HG03457 (cell line): Measurements from ENCODE around the gene VCY.
"Not testable (repeated sequence)": the region's sequence is repeated elsewhere in the genome, so short reads cannot be mapped to it uniquely, and the experiment has no call there.

Experiments used
- ATAC-seq: cut with Tn5 transposase; IDR thresholded peaks from one replicate; pipeline ENCODE4 v1.9.1; 2021; ENCODE audit warnings: moderate number of reproducible peaks; ENCODE audit not compliant: unreplicated experiment

Gene VCY

DNA sequence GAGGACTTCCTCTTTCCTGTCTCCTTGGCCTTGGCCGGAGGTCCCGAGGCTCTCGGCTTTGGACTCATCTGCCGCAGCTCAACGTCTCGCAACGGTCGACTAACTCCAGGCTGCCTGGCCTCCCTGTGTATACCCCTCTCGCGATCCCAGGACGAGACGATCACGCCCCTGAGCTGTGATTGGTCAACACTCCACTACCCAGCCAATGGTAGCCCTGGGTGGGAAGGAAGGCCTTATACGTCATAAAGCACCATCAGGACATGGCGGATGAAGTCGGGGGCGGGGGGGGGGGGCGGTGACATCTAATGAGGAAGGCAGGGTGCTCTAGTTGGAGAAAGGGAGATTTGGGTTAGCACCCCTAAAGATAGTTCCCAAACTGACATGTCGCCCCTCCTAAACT is at the start of gene VCY:
Gene VCY, minus strand, starts transcription at position 101 of the 400 bp plus-strand sequence. Its CDS starts 33 bp downstream, at position 68.
- not testable (repeated sequence) for ATAC-seq

DNA sequence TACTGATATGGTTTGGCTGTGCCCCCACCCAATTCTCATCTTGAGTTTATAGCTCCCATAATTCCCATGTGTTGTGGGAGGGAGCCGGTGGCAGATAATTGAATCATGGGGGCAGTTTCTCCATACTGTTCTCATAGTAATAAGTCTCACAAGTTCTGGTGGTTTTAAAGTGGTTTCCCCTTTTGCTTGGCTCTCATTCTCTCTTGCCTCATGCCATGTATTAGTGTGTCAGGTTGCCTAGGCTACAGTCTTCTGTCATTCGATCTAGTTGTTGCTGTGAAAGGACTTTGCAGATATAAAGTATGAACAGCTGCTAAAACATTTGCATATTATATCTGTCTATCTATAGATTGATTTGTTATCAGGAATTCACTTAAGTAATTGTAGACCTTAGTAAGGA is 44.1 kb upstream of the VCY start:
- not testable (repeated sequence) for ATAC-seq

DNA sequence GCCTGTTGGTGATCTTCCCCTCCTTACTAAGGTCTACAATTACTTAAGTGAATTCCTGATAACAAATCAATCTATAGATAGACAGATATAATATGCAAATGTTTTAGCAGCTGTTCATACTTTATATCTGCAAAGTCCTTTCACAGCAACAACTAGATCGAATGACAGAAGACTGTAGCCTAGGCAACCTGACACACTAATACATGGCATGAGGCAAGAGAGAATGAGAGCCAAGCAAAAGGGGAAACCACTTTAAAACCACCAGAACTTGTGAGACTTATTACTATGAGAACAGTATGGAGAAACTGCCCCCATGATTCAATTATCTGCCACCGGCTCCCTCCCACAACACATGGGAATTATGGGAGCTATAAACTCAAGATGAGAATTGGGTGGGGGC is 25.6 kb upstream of the VCY start:
- not testable (repeated sequence) for ATAC-seq

DNA sequence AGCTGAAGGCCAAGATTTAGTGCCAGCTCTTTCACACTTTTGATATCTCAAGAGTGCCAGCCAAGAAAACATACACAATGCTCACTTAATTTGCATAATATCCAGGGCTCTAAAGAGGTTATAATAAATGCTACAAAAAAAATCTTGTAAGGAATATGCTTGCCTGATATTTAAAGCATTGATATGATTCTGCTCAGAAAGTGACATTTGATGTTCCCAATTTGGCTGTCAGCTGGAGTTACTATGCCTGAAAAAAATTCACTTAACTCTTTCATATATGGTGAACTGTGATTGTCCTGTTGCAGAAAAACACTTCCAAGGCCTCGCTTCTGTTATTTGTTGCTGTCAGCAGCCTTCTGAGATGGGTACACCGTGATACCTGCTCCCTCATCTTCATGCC is 43.9 kb downstream of the VCY start:
- ATAC-seq = not testable (repeated sequence)
